ENCODE measurements around the gene ARHGAP27. TPM values are rescaled to one million over a fixed set of nuclear protein-coding genes. Genes with fewer than 3 reads are reported as not detected.

ARHGAP27 gene
- total and polyA plus RNA-seq, 9 of the 15 experiments (the other 6 are each of a cell fraction or from before 2014, with no cell fraction given) = 0.04 to 4.6 (median 2.1) TPM

DNA sequence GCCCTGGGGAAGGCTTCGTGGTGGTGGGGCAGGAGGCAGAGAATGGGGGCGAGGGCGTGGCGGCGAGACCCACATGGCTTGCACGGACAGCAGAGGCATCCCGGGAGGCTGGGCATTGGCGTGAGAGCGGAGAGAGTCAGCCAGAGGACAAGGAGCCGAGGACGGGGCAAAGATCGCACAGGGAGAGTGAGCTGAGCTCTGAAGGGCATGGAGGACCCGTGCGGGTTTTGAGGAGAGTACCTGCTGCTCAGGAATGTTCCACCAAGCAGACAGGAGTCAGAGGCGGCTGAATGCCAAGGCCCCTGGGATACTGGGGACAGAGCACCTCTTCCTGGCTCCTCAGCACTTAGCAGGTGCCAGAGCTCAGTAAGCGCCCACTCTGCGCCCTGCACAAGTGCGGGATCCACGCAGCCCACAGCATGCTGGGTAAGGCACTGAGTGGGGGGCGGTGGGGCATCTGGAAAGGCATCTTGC is 47.8 kb downstream of the ARHGAP27 start:
- FAIRE-seq = no peak
- WGBS (ENCODE audit: insufficient coverage, low coverage, missing lambda C conversion rate) = 64% methylated on average over 18 of the region's 20 CpGs
- Histone ChIP-seq H3K9me3 (replicated peaks; ENCODE audit: control insufficient read depth, insufficient read depth, low read depth, low read length) (no peaks in the 10 kb centered on the region), H3K9me1 (ENCODE audit: control insufficient read depth, insufficient read depth, low read length) (no peaks in the 10 kb centered on the region), H3K27ac (ENCODE audit: extremely low read depth, low read depth, low read length) (no peak overlapping the region), H3K4me1 (replicated peaks in 1 of 2; ENCODE audit: control insufficient read depth in 2 of 2, insufficient read depth in 2 of 2, low read length in 2 of 2) (peaks cover 21 to 22% of the 10 kb centered on the region in 2 experiments), H3K9ac (ENCODE audit: insufficient read depth in 1 of 2, low read depth in 2 of 2, low read length in 2 of 2) (peak overlapping the region in 1 of 2 experiments; percentile 29; a peak in 1 of 4 replicates), H3K4me2 (ENCODE audit: insufficient read depth, low read length) (no peak overlapping the region), H3K4me3 (no peak overlapping the region), H3K27me3 (ENCODE audit: control insufficient read depth in 2 of 2, insufficient read depth in 2 of 2, low read length in 2 of 2) (peaks cover 3 to 19% of the 10 kb centered on the region in 2 experiments; a peak in 3 of 5 replicates), H3K79me2 (ENCODE audit: control insufficient read depth, insufficient read depth, low read length) (no peaks in the 10 kb centered on the region), H4K20me1 (replicated peaks; ENCODE audit: control insufficient read depth, insufficient read depth, low read length) (no peaks in the 10 kb centered on the region; the same call in none of the 2 replicates), H3K36me3 (ENCODE audit: control insufficient read depth, insufficient read depth, low read length) (no peaks in the 10 kb centered on the region), H2AFZ (ENCODE audit: low read depth, low read length) (no peak overlapping the region)
- in situ Hi-C loops (cut with MboI) (loop anchor here (5.0 kb wide), 2 partner anchors 108 to 168 kb away; no protein-coding TSS in a partner anchor), intact Hi-C loops (cut with micrococcal nuclease) (loop anchor here (1.0 to 5.0 kb wide), 4 partner anchors 68 to 248 kb away; partner anchors contain the start of genes ACBD4 and MAP3K14)
- no TSS peak for BruUV-seq (replicated peaks)
- ChIA-PET POLR2A (interaction anchor here (1.0 kb wide), 2 partner anchors 108 to 159 kb away, joined by 3 to 4 read pairs; no protein-coding TSS in a partner anchor), CTCF (ENCODE audit: low intra/inter-chr PET ratio) (interaction anchor here (0.6 to 3.9 kb wide), 4 partner anchors 108 to 166 kb away, joined by 4 to 77 read pairs (median 15); no protein-coding TSS in a partner anchor)
- ATAC-seq = no peak
- no peak for TF ChIP-seq ZNF561 (CRISPR knock-in tag; conservative IDR thresholded peaks at IDR 0.05)
- TF ChIP-seq ZC3H4 (CRISPR knock-in tag; IDR thresholded peaks at IDR 0.05; ENCODE audit: borderline replicate concordance) = 0 out of 2 replicates have a peak, but pooled peaks have one; percentile 30
- no peak for DNase-seq (ENCODE audit: extremely low read depth in 1 of 4, low spot score in 3 of 4)

GRCh38 chr17:45384047-45384788 is 48.5 kb downstream of the ARHGAP27 start:
- Histone ChIP-seq H3K4me2 (ENCODE audit: insufficient read depth, low read length) (no peak overlapping the region), H3K27me3 (ENCODE audit: control insufficient read depth in 2 of 2, insufficient read depth in 2 of 2, low read length in 2 of 2) (peaks cover 3 to 21% of the 10 kb centered on the region in 2 experiments; a peak in 3 of 5 replicates), H3K9me1 (ENCODE audit: control insufficient read depth, insufficient read depth, low read length) (no peaks in the 10 kb centered on the region), H4K20me1 (replicated peaks; ENCODE audit: control insufficient read depth, insufficient read depth, low read length) (no peaks in the 10 kb centered on the region; the same call in none of the 2 replicates), H3K4me1 (replicated peaks in 1 of 2; ENCODE audit: control insufficient read depth in 2 of 2, insufficient read depth in 2 of 2, low read length in 2 of 2) (peaks cover 20 to 21% of the 10 kb centered on the region in 2 experiments), H3K9ac (ENCODE audit: insufficient read depth in 1 of 2, low read depth in 2 of 2, low read length in 2 of 2) (peak overlapping the region in 1 of 2 experiments; percentile 59; a peak in 1 of 4 replicates), H3K36me3 (ENCODE audit: control insufficient read depth, insufficient read depth, low read length) (no peaks in the 10 kb centered on the region), H3K4me3 (no peak overlapping the region), H3K9me3 (replicated peaks; ENCODE audit: control insufficient read depth, insufficient read depth, low read depth, low read length) (no peaks in the 10 kb centered on the region), H3K27ac (ENCODE audit: extremely low read depth, low read depth, low read length) (no peak overlapping the region), H2AFZ (ENCODE audit: low read depth, low read length) (no peak overlapping the region), H3K79me2 (ENCODE audit: control insufficient read depth, insufficient read depth, low read length) (no peaks in the 10 kb centered on the region)
- no peak for ATAC-seq
- BruUV-seq (replicated peaks) = no TSS peak
- in situ Hi-C loops (cut with MboI) = no loop called here
- no peak for FAIRE-seq
- intact Hi-C loops (cut with micrococcal nuclease) = loop anchor here (5.0 kb wide), 1 partner anchor 67 kb away; the partner anchor contains the start of gene MAP3K14
- ChIA-PET CTCF (ENCODE audit: low intra/inter-chr PET ratio) (interaction anchor here (0.6 to 3.9 kb wide), 4 partner anchors 107 to 165 kb away, joined by 4 to 77 read pairs (median 8); no protein-coding TSS in a partner anchor), POLR2A (interaction anchor here (1.4 kb wide), 1 partner anchor 106 kb away, joined by 8 read pairs; no protein-coding TSS in a partner anchor)
- 36% methylated on average over 7 of the region's 7 CpGs for WGBS (ENCODE audit: insufficient coverage, low coverage, missing lambda C conversion rate)
- DNase-seq (ENCODE audit: extremely low read depth in 1 of 4, low spot score in 3 of 4) = peak in 1 of 4 experiments; percentile 34
- peak; percentile 22; the same call in 1 of the 2 replicates for TF ChIP-seq KLF16 (IDR thresholded peaks at IDR 0.05)
